GM23248 (cell line): ENCODE measurements around the gene OR7G3.

ENCODE experiments used
- EZH2 ChIP-seq: fragments of 200-600 bp; sonication (generic); IDR thresholded peaks from 2 replicates; pipeline ENCODE4 v1.6.1; 2018; ENCODE audit warnings: antibody characterized with exemption, mild to moderate bottlenecking; ENCODE audit not compliant: insufficient read depth, poor library complexity, severe bottlenecking
- EZH2phosphoT487 ChIP-seq: fragments of 200-600 bp; sonication (generic); IDR thresholded peaks from 2 replicates; pipeline ENCODE4 v1.6.1; 2018; ENCODE audit warnings: antibody characterized with exemption, moderate library complexity, mild to moderate bottlenecking, low read depth; ENCODE audit not compliant: insufficient read depth

GRCh38 chr19:9156304-9156703 is 29.6 kb upstream of the OR7G3 start:
- TF ChIP-seq EZH2phosphoT487 (no peak), EZH2 (no peak)
